Sigmoid colon (tissue), 4 donors: ENCODE measurements around the gene TUT4.

Experiments
- CTCF ChIP-seq, 4 experiments: fragments of 450-650 bp in 3 of 4; fragments of 200-600 bp in 1 of 4; IDR thresholded peaks; one replicate each; pipeline ENCODE4 v1.5.1; 2016 to 2019; ENCODE audit warnings: antibody characterized with exemption in 4 of 4, mild to moderate bottlenecking in 3 of 4, moderate library complexity in 2 of 4
- EP300 ChIP-seq, 4 donors: sonication (generic); formaldehyde crosslinking; IDR thresholded peaks; one replicate each; pipeline ENCODE4 v1.6.1; 2017; ENCODE audit warnings: antibody characterized with exemption in 4 of 4

- TF ChIP-seq CTCF (IDR thresholded peaks at IDR 0.05) (no peak), EP300 (IDR thresholded peaks at IDR 0.05) (no peak)
Measured at GRCh38 chr1:52542085-52542688, 10.7 kb downstream of the TUT4 start.
